GM18951 (cell line): ENCODE data around the gene TNFAIP2.
"Not testable (repeated sequence)": the region's sequence is repeated elsewhere in the genome, so short reads cannot be mapped to it uniquely, and the experiment has no call there.

Experiments
- POLR2A ChIP-seq: IDR thresholded peaks from 4 replicates; pipeline ENCODE4 v1.6.1; 2011; ENCODE audit warnings: mild to moderate bottlenecking; ENCODE audit not compliant: insufficient read length, insufficient read depth; ENCODE audit errors: extremely low read depth
- in situ Hi-C: fragments of 300-500 bp; cut with MboI; formaldehyde crosslinking; loops from one replicate; pipeline ENCODE4 v1.12.0; 2022; ENCODE audit warnings: low sequenced_read_pairs, mixed read lengths, inconsistent platforms; ENCODE audit not compliant: unreplicated experiment

The TNFAIP2 gene

DNA sequence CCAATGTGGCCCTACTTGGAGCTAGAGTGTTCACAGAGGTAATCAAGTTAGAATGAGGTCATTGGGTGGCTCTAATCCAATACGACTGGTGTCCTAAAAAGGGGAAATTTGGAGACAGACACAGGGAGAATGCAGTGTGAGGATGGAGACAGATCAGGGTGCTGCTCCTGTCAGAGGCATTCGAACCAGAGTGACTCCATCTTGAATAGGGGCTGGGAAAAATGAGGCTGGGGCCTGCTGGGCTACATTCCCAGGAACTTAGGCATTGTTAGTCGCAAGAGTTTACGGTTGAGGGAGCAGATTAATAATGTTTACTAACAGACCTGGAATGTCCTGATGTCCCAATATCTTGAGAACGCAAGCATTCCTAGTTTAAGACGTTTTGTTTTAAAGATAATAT lies 20.2 kb downstream of the TNFAIP2 start:
- in situ Hi-C loops: no loop called here
- no peak for TF ChIP-seq POLR2A

DNA sequence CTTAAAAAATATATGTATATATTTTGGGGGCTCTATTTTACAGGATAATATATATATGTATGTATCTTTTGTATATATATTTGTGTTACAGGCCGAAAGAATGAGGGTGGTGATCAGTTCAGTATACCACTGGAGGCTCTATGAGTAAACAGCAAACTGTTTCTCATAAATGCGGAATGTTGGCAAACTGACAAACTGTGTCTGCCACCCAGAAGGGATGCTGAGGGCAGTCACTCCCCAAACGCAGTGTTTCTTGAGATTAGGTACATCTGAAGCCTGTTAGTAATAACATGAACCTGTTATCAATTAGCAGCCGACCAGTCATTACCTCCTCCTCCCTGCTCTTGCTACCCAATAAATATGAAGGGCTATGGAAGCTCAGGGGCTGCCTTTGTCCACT lies 20.8 kb downstream of the TNFAIP2 start:
- in situ Hi-C loops: no loop called here
- no peak for TF ChIP-seq POLR2A

DNA sequence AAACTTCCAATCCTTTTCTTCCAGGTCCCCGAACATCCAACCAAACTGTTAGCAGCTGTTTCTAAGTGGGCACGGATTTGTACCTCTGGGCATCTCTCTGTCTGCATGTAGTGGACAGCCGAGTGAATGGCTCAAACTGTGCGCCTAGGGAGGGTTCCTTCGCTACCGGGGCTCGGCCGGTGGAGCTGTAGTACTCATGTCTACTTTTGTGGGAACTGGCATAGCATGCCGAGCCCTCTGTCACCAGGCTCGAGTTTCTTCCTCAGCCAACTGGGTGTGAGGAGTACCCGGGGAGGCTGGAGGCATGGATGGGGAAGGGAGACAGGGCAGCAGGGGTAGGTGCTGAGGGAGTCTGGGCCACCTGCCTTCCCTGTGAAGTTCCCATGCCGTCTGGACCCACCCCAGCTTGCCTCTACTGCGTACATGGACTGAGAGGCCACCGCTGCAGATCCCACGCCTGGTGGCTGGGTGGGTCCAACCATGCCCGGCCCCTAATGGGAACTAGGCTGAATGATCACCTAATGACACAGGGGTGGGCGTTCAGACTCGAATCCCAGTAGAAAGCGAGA lies 23.0 kb downstream of the TNFAIP2 start:
- no peak for TF ChIP-seq POLR2A
- in situ Hi-C loops: no loop called here

DNA sequence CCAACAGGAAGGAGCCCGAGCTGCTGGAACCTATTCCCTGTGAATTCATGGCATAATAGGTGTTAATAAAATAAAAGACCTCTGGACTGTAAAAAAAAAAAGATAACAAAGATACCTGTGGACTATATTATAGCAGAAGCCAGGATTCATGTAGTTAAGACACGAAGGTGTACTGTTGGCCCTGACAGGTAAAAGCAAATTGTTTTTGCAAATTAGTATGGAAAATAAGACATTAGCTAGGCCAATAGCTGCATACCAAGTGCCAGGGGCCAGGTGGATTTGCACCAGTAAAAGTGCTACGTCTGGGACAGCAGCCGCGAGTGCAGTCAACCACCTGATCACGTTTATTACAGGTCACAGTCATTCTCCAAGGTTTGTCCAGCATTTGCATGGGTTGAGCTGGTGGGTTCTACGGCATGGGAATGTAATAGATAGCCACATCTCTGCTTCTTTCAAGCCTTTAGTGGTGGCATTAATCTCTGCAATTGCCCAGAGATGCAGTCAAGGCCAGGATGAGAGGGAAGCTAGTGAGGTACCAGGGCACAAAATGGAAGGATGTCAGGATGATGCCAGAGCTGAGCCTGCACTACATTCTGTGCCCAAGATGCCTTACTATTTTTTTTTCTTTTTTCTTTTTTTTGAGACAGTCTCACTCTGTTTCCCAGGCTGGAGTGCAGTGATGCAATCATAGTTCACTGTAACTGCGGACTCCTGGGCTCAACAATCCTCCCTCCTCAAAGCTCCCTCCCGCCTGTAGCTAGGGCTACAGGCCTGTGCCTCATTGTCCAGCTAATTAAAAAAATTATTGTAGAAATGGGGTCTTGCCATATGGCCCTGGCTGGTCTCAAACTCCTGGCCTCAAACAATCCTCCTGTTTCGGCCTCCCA lies 26.3 kb downstream of the TNFAIP2 start:
- TF ChIP-seq POLR2A: no peak
- in situ Hi-C loops: no loop called here

DNA sequence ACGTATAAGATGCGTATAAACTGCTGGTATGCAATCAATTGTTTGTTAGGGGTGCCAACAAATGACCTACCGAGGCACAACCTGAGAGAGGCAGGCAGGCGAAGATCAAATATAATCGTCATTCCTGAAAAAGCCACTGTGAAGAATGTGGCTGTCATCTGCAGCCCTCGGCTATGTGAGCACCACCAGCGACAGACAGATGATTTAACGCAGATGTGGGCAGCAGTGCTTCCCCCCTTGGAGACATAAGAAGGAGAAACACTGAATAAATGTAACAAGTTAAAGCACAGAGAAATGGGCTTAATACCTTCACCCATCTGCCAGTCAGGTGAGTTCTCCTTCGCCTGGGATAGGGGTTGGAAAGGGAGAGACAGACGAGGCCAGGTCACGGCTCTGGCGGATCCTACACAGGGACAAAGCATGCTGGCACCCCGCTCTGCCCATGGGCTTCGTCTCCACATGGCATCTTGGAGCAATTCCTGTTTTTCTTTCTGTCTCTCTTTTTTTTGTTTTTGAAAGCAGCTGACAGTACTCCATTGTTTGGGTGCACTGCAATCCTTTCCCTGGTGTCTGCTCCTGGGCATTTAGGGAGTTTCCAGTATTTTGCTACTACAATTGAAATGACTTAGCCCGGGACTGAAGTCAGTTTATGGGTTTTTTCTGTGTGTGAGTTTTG lies 28.1 kb downstream of the TNFAIP2 start:
- in situ Hi-C loops: no loop called here
- no peak for TF ChIP-seq POLR2A

DNA sequence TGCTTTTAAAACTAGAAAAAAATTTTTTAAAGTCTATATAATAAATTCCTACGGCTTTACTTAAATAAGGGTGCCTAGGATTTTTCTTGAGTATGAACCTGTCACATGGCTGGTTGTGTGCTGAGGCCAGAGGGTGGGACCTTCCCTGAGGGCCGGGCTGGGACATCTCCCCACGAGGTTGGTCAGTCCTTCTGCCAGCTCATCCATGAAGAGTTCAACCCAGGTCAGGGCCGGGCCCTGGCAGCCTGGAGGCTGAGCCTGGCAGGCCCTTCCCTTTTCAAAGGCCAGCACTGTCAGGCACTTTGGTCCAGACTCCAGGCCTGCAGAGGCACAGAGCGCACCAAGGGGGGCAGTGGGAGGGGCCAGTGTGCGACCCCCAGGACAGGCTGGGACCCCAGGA lies 31.7 kb downstream of the TNFAIP2 start:
- in situ Hi-C loops: no loop called here
- no peak for TF ChIP-seq POLR2A

DNA sequence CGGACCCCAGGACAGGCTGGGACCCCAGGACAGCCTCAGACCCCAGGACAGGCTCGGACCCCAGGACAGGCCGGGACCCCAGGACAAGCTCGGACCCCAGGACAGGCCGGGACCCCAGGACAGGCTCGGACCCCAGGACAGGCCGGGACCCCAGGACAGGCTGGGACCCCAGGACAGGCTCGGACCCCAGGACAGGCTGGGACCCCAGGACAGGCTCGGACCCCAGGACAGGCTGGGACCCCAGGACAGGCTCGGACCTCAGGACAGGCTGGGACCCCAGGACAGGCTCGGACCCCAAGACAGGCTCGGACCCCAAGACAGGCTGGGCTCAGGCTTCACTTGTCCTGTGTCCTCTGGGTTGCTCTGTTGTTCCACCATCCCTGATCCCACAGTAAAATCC lies 32.2 kb downstream of the TNFAIP2 start:
- in situ Hi-C loops: not testable (repeated sequence)

DNA sequence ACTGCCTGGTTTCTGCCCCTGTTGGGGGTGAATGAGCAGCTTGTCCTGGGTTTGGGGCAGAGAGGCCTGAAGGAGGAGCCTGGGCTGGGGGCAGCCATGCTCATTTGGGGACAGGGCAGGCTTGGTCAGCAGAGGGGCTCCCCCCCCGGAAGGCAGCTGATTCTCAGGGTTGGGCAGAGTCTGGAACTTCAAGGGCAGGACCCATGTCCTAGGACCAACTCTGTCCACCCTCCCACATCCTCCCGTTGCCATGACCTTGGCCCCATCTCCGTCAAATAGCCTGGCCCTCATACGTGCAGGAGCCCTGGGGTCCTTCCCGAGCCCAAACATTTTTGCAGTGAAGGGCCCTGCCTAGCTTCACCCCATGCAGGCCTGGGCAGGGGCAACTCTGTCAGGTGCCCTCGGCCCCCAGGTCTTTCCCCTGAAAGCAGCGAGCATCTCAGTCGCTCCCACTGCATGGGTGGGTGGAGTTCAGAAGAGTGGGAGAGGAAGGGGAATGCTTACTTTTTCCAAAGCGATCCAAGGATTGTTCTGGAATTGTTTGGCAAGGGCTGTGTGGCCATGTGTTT lies 32.6 kb downstream of the TNFAIP2 start:
- no peak for TF ChIP-seq POLR2A
- in situ Hi-C loops: no loop called here

DNA sequence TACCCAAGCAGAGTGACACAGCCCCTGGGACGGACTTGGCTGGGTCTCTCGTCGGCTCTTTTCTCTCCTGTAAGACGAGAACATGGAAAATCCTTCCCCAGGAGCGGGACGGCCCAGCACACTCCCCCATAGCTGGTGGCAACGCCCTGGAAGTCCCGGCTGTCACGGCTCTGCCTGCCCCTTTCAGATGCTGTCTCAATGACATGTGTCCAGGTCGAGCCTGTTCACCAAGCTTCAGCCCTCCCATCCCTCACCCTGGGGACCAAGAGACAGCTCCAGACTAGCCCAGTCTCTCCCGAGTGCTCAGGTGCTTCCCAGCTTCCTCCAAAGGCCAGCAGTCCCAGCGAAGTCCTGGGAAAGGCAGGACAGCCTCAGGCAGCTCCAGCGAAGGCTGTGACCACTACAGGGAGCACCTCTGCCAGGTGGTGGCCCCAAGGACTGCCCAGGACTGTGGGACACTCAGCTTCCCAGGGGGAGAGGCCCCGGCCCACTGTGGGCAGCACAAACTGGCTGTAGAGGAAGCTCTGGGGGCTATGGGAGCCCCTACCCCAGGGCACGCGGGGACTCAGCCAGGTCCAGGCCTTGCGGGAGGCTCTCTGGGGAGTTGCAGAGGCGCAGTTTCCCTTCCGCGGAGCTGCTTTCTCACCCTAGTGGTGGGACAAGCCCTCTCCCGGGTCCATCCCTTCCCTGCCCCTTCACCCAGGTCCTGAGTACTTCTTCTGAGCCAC lies 33.6 kb downstream of the TNFAIP2 start:
- in situ Hi-C loops: no loop called here
- no peak for TF ChIP-seq POLR2A

DNA sequence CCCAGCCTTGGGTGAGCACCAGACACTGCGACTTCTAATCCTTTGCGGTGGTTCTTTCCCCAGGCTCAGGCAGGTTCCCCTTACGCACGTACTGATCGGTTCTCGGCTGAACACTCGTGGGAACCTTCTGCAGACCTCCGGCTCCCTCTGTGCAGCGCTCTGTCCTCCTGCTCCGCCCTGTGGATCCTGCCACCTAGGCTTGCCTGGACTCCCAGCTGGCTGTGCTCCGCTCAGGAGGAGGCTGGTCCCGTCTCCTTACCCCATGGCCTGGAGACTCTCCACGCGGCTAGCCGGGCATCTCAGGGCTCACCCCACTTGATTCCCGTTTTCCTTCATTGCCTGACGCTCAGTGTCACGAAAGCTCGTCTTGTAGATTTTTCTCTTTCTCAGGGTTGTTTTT lies 34.7 kb downstream of the TNFAIP2 start:
- in situ Hi-C loops: no loop called here
- TF ChIP-seq POLR2A: no peak

DNA sequence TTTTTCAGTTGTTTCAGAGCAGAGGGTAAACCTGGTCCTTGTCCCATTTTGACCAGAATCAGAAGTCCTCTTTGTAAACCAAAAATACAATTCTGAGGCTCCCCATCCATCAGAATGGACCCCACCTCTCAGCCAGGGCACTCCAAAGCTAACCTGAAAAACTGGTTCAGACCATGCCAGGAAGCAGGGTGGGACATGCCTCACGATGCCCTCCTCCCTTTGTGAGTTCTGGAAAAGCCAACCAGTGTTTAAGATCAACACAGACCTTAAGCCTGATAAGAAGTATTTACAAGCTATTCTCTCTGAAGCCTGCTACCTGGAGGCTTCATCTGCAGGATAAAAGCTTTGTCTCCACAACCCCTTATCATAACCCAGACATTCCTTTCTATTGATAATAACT lies 35.4 kb downstream of the TNFAIP2 start:
- TF ChIP-seq POLR2A: no peak
- in situ Hi-C loops: no loop called here

DNA sequence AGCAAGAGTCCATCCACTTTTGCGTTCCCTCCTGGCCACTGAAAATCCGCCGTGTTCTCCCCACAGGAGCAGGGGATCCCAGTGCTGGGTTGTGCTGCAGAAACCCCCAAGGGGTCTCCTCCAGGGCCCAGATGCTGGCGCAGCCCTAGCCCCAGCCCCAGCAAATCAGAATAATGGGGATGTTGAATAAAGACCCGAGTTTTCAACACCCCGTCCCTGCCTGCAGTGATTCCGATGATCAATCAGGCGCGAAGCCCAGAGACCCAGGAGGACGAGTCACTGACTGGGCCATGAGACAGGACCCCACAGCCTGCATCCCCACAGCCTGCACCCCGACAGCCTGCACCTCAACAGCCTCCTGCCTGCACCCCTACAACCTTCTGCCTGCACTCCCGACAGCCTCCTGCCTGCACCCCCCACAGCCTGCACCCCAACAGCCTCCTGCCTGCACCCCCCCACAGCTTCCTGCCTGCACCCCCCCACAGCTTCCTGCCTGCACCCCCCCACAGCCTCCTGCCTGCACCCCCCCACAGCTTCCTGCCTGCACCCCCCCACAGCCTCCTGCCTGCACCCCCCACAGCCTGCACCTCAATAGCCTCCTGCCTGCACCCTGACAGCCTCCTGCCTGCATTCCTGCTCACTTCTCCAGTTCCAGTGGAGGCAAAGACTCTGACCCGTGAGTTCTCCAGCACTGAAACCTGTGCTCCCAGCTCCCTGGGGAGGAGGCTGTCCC lies 37.2 kb downstream of the TNFAIP2 start:
- in situ Hi-C loops: no loop called here
- no peak for TF ChIP-seq POLR2A
